Activated T-helper 1 cell treated with anti-CD3 and anti-CD28 coated beads, Interleukin-12 subunit alpha, Interleukin-12 subunit beta, Interleukin-2, Interleukin-4 antibody, amounts not matched to agents 30 ng/mL and 10 ng/mL and 1 ng/mL, durations not matched to agents 14 hours and 24 hours and 36 hours (primary cell): ENCODE data around the gene LRBA. TPM values are rescaled to one million over a fixed set of nuclear protein-coding genes. Genes with fewer than 3 reads are reported as not detected.
"Not testable (repeated sequence)": the region's sequence is repeated elsewhere in the genome, so short reads cannot be mapped to it uniquely, and the experiment has no call there.

Experiments used
- DNase-seq: peaks from one replicate; pipeline ENCODE4 v3.0.0; 2021; ENCODE audit warnings: low spot score
- H3K27ac Mint-ChIP-seq: one replicate; pipeline ENCODE4 v1.8.0; 2021; ENCODE audit warnings: mild to moderate bottlenecking, mixed read lengths
- H3K27me3 Mint-ChIP-seq: one replicate; pipeline ENCODE4 v1.8.0; 2022; ENCODE audit warnings: mild to moderate bottlenecking, moderate library complexity, mixed read lengths; ENCODE audit not compliant: insufficient read depth
- H3K36me3 Mint-ChIP-seq: one replicate; pipeline ENCODE4 v1.8.0; 2021; ENCODE audit warnings: low read depth, mixed read lengths
- H3K4me1 Mint-ChIP-seq: one replicate; pipeline ENCODE4 v1.8.0; 2021; ENCODE audit warnings: low read depth, mixed read lengths
- H3K4me3 Mint-ChIP-seq: one replicate; pipeline ENCODE4 v1.8.0; 2021; ENCODE audit warnings: mild to moderate bottlenecking, moderate library complexity, mixed read lengths
- H3K9me3 Mint-ChIP-seq: one replicate; pipeline ENCODE4 v1.8.0; 2021; ENCODE audit warnings: mixed read lengths
- intact Hi-C: fragments of 100-400 bp; cut with micrococcal nuclease; formaldehyde crosslinking; loops from one replicate; pipeline ENCODE4 v1.15.1; 2024
- total RNA-seq: library from RNA; stranded (reverse); gene quantifications from 2 replicates; pipeline ENCODE4 v1.2.3, GENCODE V29; 2022

LRBA gene
- total RNA-seq, 1 donor from 2014 or later, result 54.2 TPM

DNA sequence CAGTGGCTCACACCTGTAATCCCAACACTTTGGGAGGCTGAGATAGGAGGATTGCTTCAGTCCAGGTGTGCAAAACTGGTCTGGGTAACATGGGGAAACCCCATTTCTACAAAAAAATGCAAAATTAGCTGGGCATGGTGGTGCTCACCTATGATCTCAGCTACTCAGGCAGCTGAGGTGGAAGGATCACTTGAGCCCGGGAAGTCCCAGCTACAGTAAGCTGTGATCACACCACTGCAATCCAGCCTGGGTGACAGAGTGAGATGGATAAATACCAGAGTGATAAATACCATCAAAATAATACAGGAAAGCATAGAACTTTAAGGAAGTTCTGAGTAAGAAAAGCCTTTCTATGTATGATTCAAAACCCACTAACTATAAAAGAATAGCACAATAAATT, 52.8 kb downstream of the LRBA start:
- H3K9me3 Mint-ChIP-seq, result peaks cover 22% of the 10 kb centered on the region
- H3K4me1 Mint-ChIP-seq, result peaks cover 24% of the 10 kb centered on the region
- no peaks in the 10 kb centered on the region for H3K27me3 Mint-ChIP-seq
- H3K4me3 Mint-ChIP-seq, result no peak overlapping the region
- peaks cover 23% of the 10 kb centered on the region for H3K36me3 Mint-ChIP-seq
- H3K27ac Mint-ChIP-seq, result no peak overlapping the region
- DNase-seq, result no peak
- intact Hi-C loops, result loop anchor here (1.0 to 2.0 kb wide), 2 partner anchors 8 to 137 kb away; partner anchors contain the start of gene RPS3A

DNA sequence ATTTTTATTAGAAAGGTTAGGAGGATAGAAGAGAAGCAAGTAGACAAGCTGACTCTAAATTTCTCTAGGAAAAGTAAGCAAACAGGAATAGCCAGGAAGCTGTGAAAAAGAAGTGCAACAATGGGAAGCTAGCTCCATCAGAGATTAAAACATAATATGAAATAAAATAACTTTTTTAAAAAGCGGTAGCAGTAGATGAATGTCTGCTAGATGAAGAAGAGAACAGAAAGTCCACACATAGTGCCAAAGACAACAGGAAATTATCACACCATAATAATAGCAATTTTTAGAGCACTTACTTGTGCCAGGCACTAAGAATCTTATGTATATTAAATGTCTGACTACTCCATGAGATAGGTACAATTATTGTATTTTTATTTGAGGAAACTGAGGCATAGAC, 53.5 kb downstream of the LRBA start:
- Mint-ChIP-seq H3K4me3 (no peak overlapping the region), H3K27me3 (no peaks in the 10 kb centered on the region), H3K9me3 (peaks cover 28% of the 10 kb centered on the region), H3K36me3 (peaks cover 29% of the 10 kb centered on the region), H3K4me1 (peaks cover 30% of the 10 kb centered on the region), H3K27ac (no peak overlapping the region)
- DNase-seq, result no peak
- intact Hi-C loops, result loop anchor here (2.0 kb wide), 1 partner anchor 53 kb away; the partner anchor contains the start of gene LRBA

DNA sequence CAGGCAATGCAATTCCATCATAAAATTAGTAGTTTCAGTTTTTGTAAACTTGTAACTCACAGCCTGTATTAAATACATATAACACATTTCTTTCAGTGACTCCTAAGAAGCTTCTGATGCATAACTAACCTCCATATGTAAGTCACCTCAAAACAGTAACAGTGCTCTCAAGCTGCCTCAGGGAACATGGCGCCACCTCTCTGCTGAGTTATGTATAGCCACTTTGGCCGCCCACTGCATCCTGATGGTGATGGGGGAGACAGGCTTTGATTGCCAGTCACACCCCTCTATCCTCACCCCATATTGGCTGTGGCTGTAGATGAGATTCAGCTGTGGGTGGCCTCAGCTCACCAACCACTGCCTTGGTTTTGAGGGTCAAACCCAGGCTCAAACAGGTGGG, 54.3 kb downstream of the LRBA start:
- Mint-ChIP-seq H3K9me3 (peaks cover 36% of the 10 kb centered on the region), H3K27ac (no peak overlapping the region), H3K36me3 (peaks cover 34% of the 10 kb centered on the region), H3K4me1 (peaks cover 35% of the 10 kb centered on the region), H3K27me3 (no peaks in the 10 kb centered on the region), H3K4me3 (no peak overlapping the region)
- intact Hi-C loops, result loop anchor here (2.0 kb wide), 1 partner anchor 54 kb away; the partner anchor contains the start of gene LRBA
- no peak for DNase-seq

DNA sequence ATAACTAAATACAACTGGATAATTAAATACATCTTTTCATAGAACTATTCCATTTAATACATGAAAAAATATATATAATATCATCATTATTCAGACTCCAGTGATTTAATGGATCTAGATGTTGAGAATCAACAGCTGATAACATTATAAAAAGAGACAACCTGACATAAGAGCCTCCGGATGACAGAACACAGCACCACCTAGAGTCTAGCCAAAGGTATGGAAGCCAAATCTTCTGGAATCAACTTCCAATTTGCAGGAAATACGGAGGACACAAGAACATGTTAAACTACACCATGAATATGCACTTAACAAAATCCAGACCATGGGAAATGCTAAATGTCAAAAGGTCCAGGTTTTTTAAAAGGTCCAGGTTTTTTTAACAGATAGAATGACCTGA, 55.0 kb downstream of the LRBA start:
- Mint-ChIP-seq H3K9me3 (peaks cover 37% of the 10 kb centered on the region), H3K4me1 (peaks cover 31% of the 10 kb centered on the region), H3K36me3 (peaks cover 35% of the 10 kb centered on the region), H3K27ac (no peak overlapping the region), H3K4me3 (no peak overlapping the region), H3K27me3 (no peaks in the 10 kb centered on the region)
- no peak for DNase-seq
- intact Hi-C loops, result loop anchor here (2.0 kb wide), 1 partner anchor 55 kb away; the partner anchor contains the start of gene LRBA

DNA sequence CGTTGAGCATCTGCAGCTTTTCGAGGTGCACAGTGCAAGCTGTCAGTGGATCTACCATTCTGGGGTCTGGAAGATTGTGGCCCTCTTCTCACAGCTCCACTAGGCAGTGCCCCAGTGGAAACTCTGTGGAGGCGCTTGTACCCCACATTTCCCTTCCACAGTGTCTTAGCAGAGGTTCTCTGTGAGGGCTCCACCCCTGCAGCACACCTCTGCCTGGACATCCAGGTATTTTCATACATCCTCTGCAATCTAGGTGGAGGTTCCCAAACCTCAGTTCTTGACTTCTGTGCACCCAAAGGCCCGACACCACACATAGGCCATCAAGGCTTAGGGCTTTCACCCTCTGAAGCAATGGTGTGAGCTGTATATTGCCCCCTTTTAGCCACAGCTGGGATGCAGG, 57.1 kb downstream of the LRBA start:
- H3K27me3 Mint-ChIP-seq, H3K4me3 Mint-ChIP-seq, intact Hi-C loops, H3K27ac Mint-ChIP-seq, DNase-seq: not testable (repeated sequence)
- Mint-ChIP-seq H3K9me3 (peaks cover 39% of the 10 kb centered on the region), H3K4me1 (peaks cover 32% of the 10 kb centered on the region), H3K36me3 (peaks cover 40% of the 10 kb centered on the region)

DNA sequence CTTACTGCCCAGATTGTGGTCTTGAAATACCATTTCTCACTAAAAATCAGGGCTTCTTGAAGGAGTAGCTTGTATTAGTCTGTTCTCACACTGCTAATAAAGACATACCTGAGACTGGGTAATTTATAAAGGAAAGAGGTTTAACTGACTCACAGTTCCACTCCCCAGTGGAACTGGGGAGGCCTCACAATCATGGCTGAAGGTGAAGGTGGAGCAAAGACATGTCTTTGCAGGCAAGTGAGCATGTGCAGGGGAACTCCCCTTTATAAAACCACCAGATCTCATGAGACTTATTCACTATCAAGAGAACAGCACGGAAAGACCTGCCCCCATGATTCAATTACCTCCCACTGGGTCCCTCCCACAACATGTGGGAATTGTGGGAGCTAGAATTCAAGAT, 58.0 kb downstream of the LRBA start:
- intact Hi-C loops, H3K4me3 Mint-ChIP-seq, H3K27me3 Mint-ChIP-seq, DNase-seq, H3K27ac Mint-ChIP-seq: not testable (repeated sequence)
- peaks cover 36% of the 10 kb centered on the region for H3K4me1 Mint-ChIP-seq
- H3K36me3 Mint-ChIP-seq, result peaks cover 45% of the 10 kb centered on the region
- peaks cover 39% of the 10 kb centered on the region for H3K9me3 Mint-ChIP-seq

DNA sequence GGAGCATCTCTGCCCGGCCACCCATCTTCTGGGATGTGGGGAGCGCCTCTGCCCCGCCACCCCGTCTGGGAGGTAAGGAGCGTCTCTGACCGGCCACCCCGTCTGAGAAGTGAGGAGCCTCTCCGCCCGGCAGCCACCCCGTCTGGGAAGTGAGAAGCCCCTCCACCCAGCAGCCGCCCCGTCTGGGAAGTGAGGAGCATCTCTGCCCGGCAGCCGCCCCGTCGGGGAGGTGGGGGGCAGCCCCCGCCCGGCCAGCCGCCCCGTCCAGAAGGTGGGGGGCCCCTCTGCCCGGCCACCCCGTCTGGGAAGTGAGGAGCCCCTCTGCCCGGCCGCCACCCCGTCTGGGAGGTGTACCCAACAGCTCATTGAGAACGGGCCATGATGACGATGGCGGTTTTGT, 61.2 kb downstream of the LRBA start:
- H3K4me3 Mint-ChIP-seq, H3K27ac Mint-ChIP-seq: not testable (repeated sequence)

DNA sequence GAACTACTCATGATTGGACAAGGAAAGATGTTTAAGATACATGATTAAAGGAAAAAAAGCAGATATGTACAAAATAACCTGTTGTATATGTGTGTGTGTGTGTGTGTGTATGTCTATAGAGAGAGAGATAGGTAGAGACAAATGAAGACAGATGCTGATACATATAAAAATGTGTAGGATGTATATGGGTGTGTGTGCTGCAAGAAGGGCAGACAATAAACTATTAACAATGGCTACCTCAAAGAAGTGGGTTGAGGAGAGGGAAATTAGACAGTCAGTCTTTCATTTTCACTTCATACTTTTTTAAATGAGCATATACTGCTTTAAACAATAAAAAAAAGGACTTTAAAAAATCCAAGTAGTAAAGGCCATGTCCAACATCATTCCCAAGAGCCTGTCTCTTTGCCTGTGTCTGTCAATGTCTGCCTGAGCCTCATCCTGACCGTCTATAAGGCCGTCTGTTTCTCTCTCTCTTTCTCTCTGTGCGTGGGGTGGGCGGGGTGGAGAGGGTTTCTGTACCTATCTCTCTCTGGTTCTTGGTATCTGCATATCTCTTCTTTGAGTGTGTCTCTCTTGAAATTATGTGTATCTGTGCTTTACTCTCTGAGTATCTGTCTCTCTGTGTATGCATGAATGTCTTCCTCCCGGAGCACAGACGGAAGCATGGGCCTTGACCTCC, 62.8 kb downstream of the LRBA start:
- H3K4me1 Mint-ChIP-seq, result peaks cover 27% of the 10 kb centered on the region

More for the DNA sequence above, 61.2 kb downstream of the LRBA start:
- H3K36me3 Mint-ChIP-seq, result peaks cover 41% of the 10 kb centered on the region
- H3K9me3 Mint-ChIP-seq, result peaks cover 35% of the 10 kb centered on the region
- H3K27me3 Mint-ChIP-seq, DNase-seq, intact Hi-C loops: not testable (repeated sequence)
- H3K4me1 Mint-ChIP-seq, result peaks cover 29% of the 10 kb centered on the region

DNA sequence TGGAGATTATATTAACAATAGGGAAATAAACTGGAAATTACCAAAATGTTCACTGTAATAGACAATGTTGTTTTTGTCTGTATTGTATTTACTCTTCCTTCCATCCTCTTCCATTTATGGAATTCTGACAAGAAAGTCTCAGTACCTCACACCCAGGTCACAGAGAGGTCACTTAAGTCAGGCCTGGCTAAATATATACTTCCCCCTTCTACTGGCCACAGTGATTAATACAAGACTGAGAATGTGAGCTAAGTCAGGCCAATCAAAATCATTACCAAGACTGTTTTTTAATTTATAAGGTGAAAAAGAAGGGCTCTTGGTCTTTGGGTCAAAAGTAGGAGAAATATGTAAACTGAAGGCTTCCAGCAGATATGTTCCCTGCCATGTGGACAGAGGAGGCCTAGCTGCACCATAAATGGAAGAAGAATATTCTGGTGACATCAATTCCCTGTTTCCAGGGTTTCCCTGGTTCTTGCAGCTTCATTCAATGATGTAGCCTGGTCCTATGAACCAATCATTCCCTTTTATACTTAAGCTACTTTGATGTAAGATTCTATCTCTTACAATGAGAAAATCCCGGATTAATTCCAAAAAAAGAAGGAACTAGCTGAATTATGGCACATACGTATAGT, 64.3 kb downstream of the LRBA start:
- intact Hi-C loops, result no loop called here
- H3K4me1 Mint-ChIP-seq, result peaks cover 13% of the 10 kb centered on the region
- DNase-seq, result no peak
- no peaks in the 10 kb centered on the region for H3K27me3 Mint-ChIP-seq
- H3K4me3 Mint-ChIP-seq, result no peak overlapping the region
- H3K27ac Mint-ChIP-seq, result no peak overlapping the region
- peaks cover 12% of the 10 kb centered on the region for H3K36me3 Mint-ChIP-seq
- peaks cover 6% of the 10 kb centered on the region for H3K9me3 Mint-ChIP-seq

More for the DNA sequence above, 62.8 kb downstream of the LRBA start:
- intact Hi-C loops, result no loop called here
- H3K36me3 Mint-ChIP-seq, result peaks cover 27% of the 10 kb centered on the region
- H3K4me3 Mint-ChIP-seq, result no peak overlapping the region
- no peak overlapping the region for H3K27ac Mint-ChIP-seq
- no peak for DNase-seq
- no peaks in the 10 kb centered on the region for H3K27me3 Mint-ChIP-seq
- peaks cover 22% of the 10 kb centered on the region for H3K9me3 Mint-ChIP-seq

DNA sequence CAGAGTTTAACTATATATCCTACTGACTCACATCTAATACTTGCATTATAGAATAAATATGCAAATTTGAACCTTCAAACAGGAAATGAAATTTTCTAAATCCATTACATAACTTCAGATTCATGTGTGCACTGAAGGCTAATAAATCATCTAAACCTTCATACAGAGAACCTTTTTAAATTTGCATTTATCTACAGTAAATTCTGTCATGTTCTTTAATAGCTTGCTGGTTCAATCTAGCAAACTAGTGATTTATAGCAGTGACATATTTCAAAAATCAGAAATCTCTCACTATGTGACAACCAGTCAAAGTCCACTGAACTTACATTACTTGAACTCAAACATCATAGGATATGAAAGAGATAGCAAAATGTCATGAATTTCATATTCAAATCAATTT, 65.1 kb downstream of the LRBA start:
- H3K27ac Mint-ChIP-seq, result no peak overlapping the region
- intact Hi-C loops, result no loop called here
- no peaks in the 10 kb centered on the region for H3K27me3 Mint-ChIP-seq
- peaks cover 1% of the 10 kb centered on the region for H3K9me3 Mint-ChIP-seq
- no peak for DNase-seq
- no peak overlapping the region for H3K4me3 Mint-ChIP-seq
- H3K4me1 Mint-ChIP-seq, result peaks cover 13% of the 10 kb centered on the region
- H3K36me3 Mint-ChIP-seq, result peaks cover 9% of the 10 kb centered on the region

DNA sequence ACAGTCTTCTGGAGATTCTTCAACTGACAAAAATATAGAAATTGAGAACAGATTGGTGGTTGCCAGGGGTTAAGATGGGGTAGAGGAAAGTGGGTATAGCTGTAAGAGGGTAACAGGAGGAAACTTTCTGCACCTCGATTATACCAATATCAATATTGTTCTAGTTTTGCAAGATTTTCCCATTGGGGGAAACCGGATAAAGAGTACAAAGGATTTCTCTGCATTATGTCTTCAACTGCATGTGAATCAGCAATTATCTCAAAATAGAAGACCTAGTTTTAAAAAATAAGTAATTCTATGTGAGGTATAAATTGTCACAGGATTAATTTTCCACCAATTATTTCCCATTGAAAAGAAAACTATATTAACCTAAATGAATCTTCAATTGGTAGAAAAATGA, 65.7 kb downstream of the LRBA start:
- Mint-ChIP-seq H3K27ac (no peak overlapping the region), H3K4me3 (no peak overlapping the region), H3K9me3 (no peaks in the 10 kb centered on the region), H3K27me3 (no peaks in the 10 kb centered on the region), H3K36me3 (peaks cover 9% of the 10 kb centered on the region), H3K4me1 (peaks cover 19% of the 10 kb centered on the region)
- no peak for DNase-seq
- intact Hi-C loops, result no loop called here

DNA sequence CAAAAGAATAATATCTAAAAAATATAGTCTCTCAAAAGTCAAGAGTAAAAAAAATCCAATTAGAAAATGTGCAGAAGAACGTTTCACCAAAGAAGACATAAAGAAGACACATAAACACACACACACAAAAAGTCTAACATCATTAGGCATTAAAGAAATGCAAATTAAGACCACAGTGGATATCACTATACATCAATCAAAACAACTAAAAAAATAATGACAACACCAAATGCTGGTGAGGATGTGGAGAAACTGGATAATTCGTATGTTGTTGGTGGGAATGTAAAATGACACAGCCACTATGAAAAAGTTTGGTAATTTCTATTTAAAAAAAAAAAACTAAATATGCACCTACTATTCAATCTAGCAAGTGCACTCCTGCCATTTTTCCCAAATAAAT, 66.4 kb downstream of the LRBA start:
- Mint-ChIP-seq H3K27me3 (no peaks in the 10 kb centered on the region), H3K4me1 (peaks cover 22% of the 10 kb centered on the region), H3K4me3 (no peak overlapping the region), H3K27ac (no peak overlapping the region), H3K9me3 (no peaks in the 10 kb centered on the region), H3K36me3 (peaks cover 9% of the 10 kb centered on the region)
- intact Hi-C loops, result no loop called here
- DNase-seq, result no peak

DNA sequence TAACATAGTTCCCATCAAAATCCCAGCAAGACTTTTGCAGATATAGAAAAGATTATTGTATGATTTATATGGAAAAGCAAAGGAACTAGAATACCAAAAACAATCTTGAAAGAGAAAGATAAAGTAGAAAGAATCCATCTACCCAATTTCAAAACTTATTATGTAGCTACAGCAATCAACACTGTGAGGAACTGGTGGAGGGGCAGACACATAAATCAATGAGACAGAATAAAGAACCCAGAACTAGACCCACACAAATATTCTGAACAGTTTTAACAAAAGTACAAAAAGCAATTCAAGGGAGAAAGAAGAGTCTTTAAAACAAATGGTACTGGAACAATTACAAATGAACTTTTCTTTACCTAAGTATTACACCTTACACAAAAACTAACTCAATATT, 67.0 kb downstream of the LRBA start:
- Mint-ChIP-seq H3K36me3 (peaks cover 9% of the 10 kb centered on the region), H3K27me3 (no peaks in the 10 kb centered on the region), H3K27ac (no peak overlapping the region), H3K4me3 (no peak overlapping the region), H3K4me1 (peaks cover 25% of the 10 kb centered on the region), H3K9me3 (no peaks in the 10 kb centered on the region)
- DNase-seq, result no peak
- intact Hi-C loops, result no loop called here
